Cardiac fibroblast (primary cell): Measurements from ENCODE around the gene KHDC4.
A peak's percentile ranks its signal among the peaks of the same experiment; 100 is the strongest.

ENCODE experiments used
- DNase-seq, 2 donors: peaks; one replicate each; pipeline versions ENCODE4 v3.0.0 to v3.0.0-alpha.2; 2010; ENCODE audit warnings: low read depth in 2 of 2
- H3K4me3 ChIP-seq, 2 donors: replicated peaks in 1 of 2; 1 replicate in 1 of 2; 2 replicates in 1 of 2; pipeline ENCODE4 v1.5.1; 2011; ENCODE audit warnings: low read depth in 2 of 2, low read length in 2 of 2, mild to moderate bottlenecking in 2 of 2, moderate library complexity in 1 of 2
- TF ChIP-seq, protein P1 (sequence below): IDR thresholded peaks from one replicate; pipeline ENCODE4 v1.5.1; 2011; ENCODE audit warnings: low read depth, mild to moderate bottlenecking, low read length, inconsistent platforms

Gene KHDC4

DNA sequence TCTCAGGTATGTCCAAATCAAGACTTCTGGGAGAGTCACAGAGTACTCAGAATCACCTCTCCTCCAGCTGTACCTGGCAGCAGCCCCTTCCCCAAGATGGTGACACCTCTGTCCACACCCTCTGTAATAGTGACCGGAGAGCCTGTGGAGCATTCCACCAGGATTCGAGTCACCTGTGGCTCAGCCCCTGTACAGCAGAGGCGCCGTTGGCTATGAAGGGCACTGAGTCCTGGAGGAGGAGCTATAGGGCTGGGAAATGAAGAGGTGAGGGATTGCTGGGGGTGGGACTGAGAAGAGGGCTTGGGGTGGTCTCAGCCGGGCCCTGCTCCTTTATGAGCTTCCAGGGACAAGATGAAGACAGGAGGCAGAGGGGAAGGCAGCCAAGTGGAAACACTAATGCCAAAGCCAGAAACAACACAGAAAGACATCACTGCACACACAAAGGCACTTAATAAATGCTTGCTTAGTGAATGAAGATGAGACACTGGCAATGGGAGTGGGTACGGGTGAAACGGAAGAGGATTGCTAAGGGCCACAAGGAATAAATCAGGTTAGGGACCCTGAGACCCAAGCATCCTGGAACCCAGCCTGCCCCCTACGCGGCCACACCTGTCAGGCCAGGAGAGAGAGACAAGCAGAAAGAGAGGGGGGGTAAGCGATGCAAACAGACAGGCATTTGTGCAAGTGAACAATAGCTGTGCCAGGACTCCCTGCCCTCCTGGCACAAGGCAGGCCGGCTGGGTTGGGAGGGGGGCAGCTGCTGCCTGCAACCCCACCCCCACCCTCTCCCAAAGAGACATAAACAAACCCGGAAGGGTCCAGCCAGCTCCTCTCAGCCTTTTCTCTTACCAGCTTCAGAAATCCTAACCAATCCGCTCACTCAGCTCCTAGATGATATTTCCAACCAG lies 40.2 kb upstream of the KHDC4 start:
- TF ChIP-seq, protein P1, sequence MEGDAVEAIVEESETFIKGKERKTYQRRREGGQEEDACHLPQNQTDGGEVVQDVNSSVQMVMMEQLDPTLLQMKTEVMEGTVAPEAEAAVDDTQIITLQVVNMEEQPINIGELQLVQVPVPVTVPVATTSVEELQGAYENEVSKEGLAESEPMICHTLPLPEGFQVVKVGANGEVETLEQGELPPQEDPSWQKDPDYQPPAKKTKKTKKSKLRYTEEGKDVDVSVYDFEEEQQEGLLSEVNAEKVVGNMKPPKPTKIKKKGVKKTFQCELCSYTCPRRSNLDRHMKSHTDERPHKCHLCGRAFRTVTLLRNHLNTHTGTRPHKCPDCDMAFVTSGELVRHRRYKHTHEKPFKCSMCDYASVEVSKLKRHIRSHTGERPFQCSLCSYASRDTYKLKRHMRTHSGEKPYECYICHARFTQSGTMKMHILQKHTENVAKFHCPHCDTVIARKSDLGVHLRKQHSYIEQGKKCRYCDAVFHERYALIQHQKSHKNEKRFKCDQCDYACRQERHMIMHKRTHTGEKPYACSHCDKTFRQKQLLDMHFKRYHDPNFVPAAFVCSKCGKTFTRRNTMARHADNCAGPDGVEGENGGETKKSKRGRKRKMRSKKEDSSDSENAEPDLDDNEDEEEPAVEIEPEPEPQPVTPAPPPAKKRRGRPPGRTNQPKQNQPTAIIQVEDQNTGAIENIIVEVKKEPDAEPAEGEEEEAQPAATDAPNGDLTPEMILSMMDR = no peak
- peak overlapping the region in 1 of 2 donors; percentile 87 for H3K4me3 ChIP-seq
- DNase-seq = no peak

DNA sequence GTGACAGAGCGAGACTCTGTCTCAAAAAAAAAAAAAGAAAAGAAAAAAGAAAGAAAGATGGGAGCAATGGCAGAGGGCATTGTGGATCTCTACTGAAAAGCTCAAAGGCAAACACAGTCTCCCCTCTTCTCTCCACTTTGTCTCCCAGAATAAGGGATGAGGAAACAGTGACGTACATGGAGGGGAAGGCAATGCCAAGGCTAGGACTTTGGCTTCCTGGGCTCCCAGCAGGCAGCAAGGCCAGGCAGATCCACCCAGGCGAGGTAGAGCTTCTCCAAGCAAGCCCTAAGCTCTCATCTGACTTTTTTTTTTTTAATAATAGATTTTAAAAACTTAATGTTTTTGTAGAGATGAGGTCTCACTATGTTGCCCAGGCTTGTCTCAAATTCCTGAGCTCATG lies 39.5 kb upstream of the KHDC4 start:
- no peak for DNase-seq
- H3K4me3 ChIP-seq = no peak overlapping the region
- TF ChIP-seq, protein P1 = no peak

DNA sequence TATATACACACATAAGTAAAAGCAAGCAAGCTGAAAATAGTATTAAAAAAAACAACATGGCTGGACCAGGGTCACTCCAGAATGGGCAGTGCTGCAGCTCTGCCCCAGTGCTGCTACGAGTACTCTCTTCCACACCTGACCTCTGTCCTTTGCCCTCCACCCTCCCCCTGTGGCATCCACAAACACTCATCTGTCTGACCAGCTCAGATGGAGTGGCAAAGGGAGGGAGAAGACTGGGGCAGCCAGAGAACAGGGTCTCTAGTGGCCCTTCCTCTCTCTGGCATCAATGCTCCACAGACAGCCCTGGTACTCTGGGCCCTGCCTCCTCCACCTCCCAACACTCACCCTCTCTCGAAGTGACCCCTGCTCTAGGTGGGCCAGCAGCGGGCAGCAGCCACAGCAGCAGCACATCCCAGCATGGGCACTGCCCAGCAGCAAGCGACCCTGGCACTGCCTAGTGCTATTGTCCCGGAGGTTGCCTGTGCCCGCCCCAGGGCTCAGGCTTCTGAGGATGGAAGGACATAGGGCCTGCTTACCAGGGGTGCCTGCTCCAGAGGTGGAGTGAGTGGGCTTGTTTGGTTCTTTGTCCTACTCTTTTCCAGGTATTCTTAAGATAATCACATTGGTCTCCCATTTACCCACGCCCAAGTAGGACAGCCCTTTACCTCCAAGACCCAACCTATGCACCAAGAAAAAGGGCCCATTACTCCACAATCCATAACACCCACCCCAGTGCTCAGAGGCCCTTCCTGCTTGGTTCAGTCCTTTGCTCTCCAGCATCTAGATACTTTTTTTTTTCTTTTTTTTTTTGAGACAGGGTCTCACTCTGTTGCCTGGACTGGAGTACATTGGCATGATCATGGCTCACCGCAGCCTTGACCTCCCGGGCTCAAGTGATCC lies 37.9 kb upstream of the KHDC4 start:
- no peak overlapping the region for H3K4me3 ChIP-seq
- no peak for DNase-seq
- TF ChIP-seq, protein P1 = no peak

DNA sequence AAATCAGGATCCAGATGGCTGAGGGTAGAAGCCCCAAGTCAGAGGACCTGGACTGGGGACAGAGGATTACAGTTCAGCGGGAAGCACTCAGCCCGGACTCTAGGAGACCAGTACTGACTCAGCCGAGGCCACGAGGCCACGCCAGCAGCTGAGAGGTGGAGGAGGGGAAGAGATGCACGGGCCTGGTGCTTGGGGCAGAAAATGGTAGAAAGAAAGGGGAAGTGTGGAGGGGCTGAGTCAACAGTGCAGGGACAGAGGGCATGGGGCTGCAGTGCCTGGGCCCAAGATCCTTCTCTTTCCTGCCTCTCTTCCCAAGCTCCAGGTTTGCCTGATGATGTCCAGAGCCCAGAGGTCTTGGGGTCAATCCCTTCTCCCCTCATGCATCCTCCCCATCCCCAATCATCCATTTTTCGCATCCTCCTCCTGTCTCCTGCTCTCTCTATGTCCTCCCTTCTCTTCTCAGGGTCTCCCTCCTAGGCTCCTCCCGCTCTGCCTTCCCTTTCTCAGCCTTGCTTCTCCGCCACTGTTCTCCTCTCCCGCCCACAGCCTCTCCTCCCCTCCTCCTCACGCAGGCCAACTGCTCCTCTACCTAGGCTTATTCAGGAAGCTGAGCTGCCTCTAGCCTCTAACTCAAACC lies 36.4 kb upstream of the KHDC4 start:
- no peak overlapping the region for H3K4me3 ChIP-seq
- DNase-seq = peak; percentile 70 to 79
- TF ChIP-seq, protein P1 = no peak

DNA sequence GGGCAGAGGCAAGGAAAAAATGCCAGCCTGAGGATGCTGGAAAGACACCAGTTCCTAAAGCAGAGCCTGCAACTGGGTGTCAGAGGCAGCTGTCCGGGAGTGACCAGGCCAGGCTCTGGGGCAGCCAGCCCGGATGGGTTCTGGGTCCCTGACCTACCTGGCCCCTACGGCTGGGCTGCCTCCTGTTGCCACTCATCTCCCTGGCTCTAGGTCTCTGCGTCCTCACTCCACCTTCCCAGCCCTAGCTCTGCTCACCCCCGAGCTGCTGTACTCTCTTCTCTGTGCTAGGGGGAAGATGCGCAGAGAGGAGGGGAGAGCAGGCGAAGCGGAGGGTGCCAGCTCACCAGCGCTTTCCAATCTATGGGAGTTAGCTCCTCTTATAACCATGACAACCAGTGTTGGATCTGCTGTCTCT lies 35.2 kb upstream of the KHDC4 start:
- H3K4me3 ChIP-seq = no peak overlapping the region
- TF ChIP-seq, protein P1 = no peak
- no peak for DNase-seq

DNA sequence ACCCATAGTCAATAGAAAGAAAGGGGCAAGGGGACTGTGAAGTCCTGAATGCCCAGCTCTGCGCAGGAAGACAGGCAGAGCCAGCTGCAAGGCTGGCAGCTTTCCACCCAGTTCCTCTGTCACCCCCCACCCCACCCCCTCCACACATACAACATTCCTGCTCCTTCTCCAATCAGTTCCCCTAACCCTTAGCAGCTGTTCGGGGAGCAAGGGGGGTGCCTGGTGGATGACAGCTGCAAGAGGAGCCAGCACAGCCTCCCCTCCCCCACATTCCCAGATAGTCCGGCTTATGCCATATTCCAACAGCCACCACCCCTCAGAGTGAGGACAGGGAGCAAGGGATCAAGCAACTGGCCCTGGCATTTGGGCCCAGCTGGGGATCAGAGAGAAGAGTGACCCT lies 34.5 kb upstream of the KHDC4 start:
- no peak overlapping the region for H3K4me3 ChIP-seq
- TF ChIP-seq, protein P1 = no peak
- DNase-seq = peak in 1 of 2 donors; percentile 68
